GM18861 (cell line): Measurements from ENCODE around the gene TAOK3.

Source experiments
- ATAC-seq: cut with Tn5 transposase; IDR thresholded peaks from one replicate; pipeline ENCODE4 v1.9.1; 2021; ENCODE audit not compliant: unreplicated experiment

TAOK3 gene

GRCh38 chr12:118213452-118213851, 159.3 kb downstream of the TAOK3 start:
- ATAC-seq = no peak

GRCh38 chr12:118212606-118213005, 160.1 kb downstream of the TAOK3 start:
- ATAC-seq = no peak

- ATAC-seq = no peak
Observed at GRCh38 chr12:118206107-118206412, 166.6 kb downstream of the TAOK3 start.

- no peak for ATAC-seq
Observed at GRCh38 chr12:118193958-118194357, 178.7 kb downstream of the TAOK3 start.

GRCh38 chr12:118193477-118193876, 179.2 kb downstream of the TAOK3 start:
- ATAC-seq = no peak

- ATAC-seq = no peak
Observed at GRCh38 chr12:118190266-118190665, 182.4 kb downstream of the TAOK3 start.

- no peak for ATAC-seq
Observed at GRCh38 chr12:118189741-118190191, 182.9 kb downstream of the TAOK3 start.

- ATAC-seq = no peak
Observed at GRCh38 chr12:118188690-118189371, 183.9 kb downstream of the TAOK3 start.

GRCh38 chr12:118187751-118188435, 184.8 kb downstream of the TAOK3 start:
- no peak for ATAC-seq

- no peak for ATAC-seq
Observed at GRCh38 chr12:118185602-118186397, 186.9 kb downstream of the TAOK3 start.

- no peak for ATAC-seq
Observed at GRCh38 chr12:118183711-118184110, 189.0 kb downstream of the TAOK3 start.

GRCh38 chr12:118183155-118183554, 189.6 kb downstream of the TAOK3 start:
- ATAC-seq = peak; percentile 59

GRCh38 chr12:118175823-118176447, 196.8 kb downstream of the TAOK3 start:
- ATAC-seq = peak; percentile 89

- ATAC-seq = peak; percentile 99
Observed at GRCh38 chr12:118166946-118167345, 205.8 kb downstream of the TAOK3 start.

GRCh38 chr12:118164798-118165486, 207.8 kb downstream of the TAOK3 start:
- no peak for ATAC-seq

- ATAC-seq = no peak
Observed at GRCh38 chr12:118160536-118160935, 212.2 kb downstream of the TAOK3 start.

- ATAC-seq = no peak
Observed at GRCh38 chr12:118151755-118152154, 221.0 kb downstream of the TAOK3 start.

GRCh38 chr12:118150625-118151024, 222.1 kb downstream of the TAOK3 start:
- ATAC-seq = no peak

- no peak for ATAC-seq
Observed at GRCh38 chr12:118148287-118148686, 224.4 kb downstream of the TAOK3 start.

GRCh38 chr12:118145798-118146156, 226.9 kb downstream of the TAOK3 start:
- ATAC-seq = no peak
